ENCODE measurements around the gene NYAP1.

The NYAP1 gene

DNA sequence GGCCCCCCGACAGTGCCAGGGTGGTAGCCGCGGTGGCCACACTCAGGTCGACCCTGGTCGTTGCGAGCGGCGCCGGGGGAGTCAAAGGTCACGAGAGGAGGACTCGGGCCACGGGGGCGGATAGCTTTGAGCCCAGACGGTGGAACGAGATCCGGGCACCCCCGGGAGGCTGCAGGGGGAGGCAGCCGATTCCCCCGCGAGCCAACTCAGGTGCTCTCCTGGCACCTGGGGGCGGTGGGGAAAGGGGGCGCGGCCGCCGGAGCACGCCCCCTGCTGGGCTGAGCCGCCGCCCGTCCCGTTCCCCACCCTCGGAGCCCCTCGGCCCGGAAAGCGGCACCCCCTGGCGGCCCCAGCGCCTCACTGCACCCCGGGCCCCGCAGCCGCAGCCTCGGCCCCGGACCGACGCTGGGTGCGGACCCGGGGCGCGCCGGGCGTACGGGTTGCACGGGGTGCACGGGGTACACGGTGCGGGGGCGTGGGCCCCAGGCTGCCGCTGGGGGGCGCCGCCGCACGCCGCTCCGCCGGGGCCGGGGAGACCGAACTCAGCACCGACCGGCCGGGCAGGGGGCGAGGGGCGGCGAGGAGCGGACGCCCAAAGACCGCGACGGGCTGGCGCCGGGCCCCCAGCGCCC is 521 bp upstream of the NYAP1 start:
- Histone ChIP-seq H3K4me3 (ENCODE audit: low read depth, low read length) (peak overlapping the region; percentile 63), H3K4me1 (peaks cover 17% of the 10 kb centered on the region), H3K9me3 (no peaks in the 10 kb centered on the region), H3K27me3 (no peaks in the 10 kb centered on the region), H3K36me3 (no peaks in the 10 kb centered on the region)
- TF ChIP-seq, protein P1, sequence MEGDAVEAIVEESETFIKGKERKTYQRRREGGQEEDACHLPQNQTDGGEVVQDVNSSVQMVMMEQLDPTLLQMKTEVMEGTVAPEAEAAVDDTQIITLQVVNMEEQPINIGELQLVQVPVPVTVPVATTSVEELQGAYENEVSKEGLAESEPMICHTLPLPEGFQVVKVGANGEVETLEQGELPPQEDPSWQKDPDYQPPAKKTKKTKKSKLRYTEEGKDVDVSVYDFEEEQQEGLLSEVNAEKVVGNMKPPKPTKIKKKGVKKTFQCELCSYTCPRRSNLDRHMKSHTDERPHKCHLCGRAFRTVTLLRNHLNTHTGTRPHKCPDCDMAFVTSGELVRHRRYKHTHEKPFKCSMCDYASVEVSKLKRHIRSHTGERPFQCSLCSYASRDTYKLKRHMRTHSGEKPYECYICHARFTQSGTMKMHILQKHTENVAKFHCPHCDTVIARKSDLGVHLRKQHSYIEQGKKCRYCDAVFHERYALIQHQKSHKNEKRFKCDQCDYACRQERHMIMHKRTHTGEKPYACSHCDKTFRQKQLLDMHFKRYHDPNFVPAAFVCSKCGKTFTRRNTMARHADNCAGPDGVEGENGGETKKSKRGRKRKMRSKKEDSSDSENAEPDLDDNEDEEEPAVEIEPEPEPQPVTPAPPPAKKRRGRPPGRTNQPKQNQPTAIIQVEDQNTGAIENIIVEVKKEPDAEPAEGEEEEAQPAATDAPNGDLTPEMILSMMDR (IDR thresholded peaks at IDR 0.05; ENCODE audit: low read depth, low read length) = peak; percentile 62
- peak; percentile 80 for DNase-seq

DNA sequence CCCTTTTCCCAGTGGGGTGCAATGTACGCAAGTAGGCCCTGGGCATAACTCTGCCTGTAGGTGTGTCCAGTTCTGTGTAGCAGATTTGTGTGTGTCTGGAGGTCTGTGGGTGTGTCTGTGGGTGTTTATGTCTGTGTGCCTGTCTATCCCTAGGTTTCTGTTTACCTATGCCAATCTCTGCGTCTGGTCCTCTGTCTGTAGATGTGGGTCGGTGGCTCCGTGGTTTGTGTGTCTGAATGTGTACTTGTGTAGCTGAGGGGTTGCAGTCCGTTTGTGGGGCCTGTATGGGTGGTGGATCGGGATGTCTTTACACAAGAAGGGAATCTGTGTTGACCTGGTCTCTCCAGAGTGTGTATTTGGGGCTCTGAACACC is 932 bp downstream of the NYAP1 start:
- TF ChIP-seq, protein P1 (IDR thresholded peaks at IDR 0.05; ENCODE audit: low read depth, low read length) = no peak
- no peak overlapping the region for H3K4me3 ChIP-seq (ENCODE audit: low read depth, low read length)
- peaks cover 21% of the 10 kb centered on the region for H3K4me1 ChIP-seq
- no peaks in the 10 kb centered on the region for H3K36me3 ChIP-seq
- H3K27me3 ChIP-seq = no peaks in the 10 kb centered on the region
- no peaks in the 10 kb centered on the region for H3K9me3 ChIP-seq
- no peak for DNase-seq

DNA sequence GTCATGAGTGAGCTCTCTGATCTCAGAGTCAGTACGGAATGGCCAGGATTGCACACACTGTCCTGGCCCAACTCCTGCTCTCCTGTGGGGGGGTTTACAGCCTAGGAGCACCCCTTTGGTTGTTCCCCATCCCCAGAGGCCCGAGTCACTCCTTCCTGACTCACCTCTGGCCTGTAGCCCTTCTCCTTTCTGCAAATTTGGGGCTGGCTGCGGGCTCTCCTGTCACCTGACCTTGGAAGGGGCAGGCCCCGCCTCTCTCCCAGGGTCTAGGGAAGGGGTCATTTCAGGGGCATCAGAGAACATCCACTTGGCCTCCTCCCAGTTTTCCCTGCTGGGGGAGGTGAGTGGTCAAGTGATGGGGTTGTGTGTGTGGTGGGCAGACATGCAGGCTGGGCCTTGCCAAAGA is 1.7 kb downstream of the NYAP1 start:
- no peaks in the 10 kb centered on the region for H3K9me3 ChIP-seq
- no peak for DNase-seq
- H3K4me1 ChIP-seq = peaks cover 26% of the 10 kb centered on the region
- TF ChIP-seq, protein P1 (IDR thresholded peaks at IDR 0.05; ENCODE audit: low read depth, low read length) = no peak
- no peak overlapping the region for H3K4me3 ChIP-seq (ENCODE audit: low read depth, low read length)
- H3K36me3 ChIP-seq = no peaks in the 10 kb centered on the region
- no peaks in the 10 kb centered on the region for H3K27me3 ChIP-seq

DNA sequence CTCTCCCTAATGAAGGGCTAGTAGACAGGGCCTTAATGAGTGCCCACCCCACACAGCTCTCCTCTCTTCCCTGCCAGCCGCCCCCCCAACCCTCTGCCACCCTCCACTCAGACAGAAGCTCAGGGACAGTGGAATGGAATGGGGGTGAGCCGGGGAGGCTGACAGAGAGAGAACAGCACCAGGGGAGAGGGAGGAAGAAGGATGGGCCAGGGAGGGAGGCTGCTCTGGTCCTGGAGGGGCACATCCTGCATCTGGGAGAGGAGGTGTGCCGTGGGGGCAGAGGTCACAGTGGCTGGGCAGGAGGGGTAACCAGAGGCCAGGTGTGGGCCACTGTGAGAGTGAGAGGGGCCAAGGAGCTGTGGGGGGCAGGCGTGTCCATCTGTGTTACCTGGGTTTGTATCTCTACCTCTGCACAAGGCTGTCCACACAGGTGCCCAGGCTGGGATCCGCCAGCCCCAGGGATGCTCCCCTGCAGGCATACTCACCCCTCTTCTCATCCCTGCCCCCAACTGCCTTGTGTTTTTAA is 2.4 kb downstream of the NYAP1 start:
- no peaks in the 10 kb centered on the region for H3K27me3 ChIP-seq
- no peaks in the 10 kb centered on the region for H3K36me3 ChIP-seq
- H3K4me3 ChIP-seq (ENCODE audit: low read depth, low read length) = no peak overlapping the region
- H3K4me1 ChIP-seq = peaks cover 28% of the 10 kb centered on the region
- TF ChIP-seq, protein P1 (IDR thresholded peaks at IDR 0.05; ENCODE audit: low read depth, low read length) = no peak
- DNase-seq = no peak
- H3K9me3 ChIP-seq = no peaks in the 10 kb centered on the region

DNA sequence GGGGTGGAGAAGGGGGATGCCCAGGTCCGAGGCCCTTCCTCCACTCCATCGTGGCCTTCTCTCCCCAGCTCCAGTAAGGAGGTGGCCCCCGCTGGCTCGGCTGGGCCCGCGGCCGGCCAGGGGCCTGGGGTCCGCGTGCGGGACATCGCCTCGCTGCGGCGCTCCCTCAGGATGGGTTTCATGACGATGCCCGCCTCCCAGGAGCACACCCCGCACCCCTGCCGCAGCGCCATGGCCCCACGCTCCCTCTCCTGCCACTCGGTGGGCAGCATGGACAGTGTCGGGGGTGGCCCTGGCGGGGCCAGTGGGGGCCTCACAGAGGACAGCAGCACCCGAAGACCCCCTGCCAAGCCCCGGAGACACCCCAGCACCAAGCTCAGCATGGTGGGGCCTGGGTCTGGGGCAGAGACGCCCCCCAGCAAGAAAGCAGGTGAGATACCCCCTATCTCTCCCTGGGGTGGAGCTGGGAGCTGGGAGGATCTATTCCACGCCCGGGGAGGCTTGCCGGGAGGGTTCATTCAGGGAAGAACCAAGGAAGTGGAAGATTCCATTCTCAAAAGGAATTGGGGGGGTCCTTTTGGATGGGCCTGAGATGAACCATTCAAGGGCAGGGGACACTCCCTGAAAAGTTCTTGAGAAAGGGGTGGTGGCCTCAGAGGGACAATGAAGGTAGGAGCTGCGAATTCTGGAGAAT is 3.2 kb downstream of the NYAP1 start:
- H3K27me3 ChIP-seq = no peaks in the 10 kb centered on the region
- no peaks in the 10 kb centered on the region for H3K9me3 ChIP-seq
- H3K4me1 ChIP-seq = peaks cover 28% of the 10 kb centered on the region
- no peaks in the 10 kb centered on the region for H3K36me3 ChIP-seq
- H3K4me3 ChIP-seq (ENCODE audit: low read depth, low read length) = no peak overlapping the region
- TF ChIP-seq, protein P1 (IDR thresholded peaks at IDR 0.05; ENCODE audit: low read depth, low read length) = no peak
- no peak for DNase-seq
